PFSK-1 (cell line): ENCODE results near the gene SMARCA5.

Experiments used
- POLR2AphosphoS5 ChIP-seq: IDR thresholded peaks from 2 replicates; pipeline ENCODE4 v1.6.1; 2012; ENCODE audit warnings: low read depth, mild to moderate bottlenecking, control low read depth, low read length, moderate library complexity
- SIN3A ChIP-seq: IDR thresholded peaks from 2 replicates; pipeline ENCODE4 v1.6.1; 2012; ENCODE audit warnings: mild to moderate bottlenecking, low read length, moderate library complexity, borderline replicate concordance; ENCODE audit not compliant: insufficient read depth
- TAF1 ChIP-seq: IDR thresholded peaks from 2 replicates; pipeline ENCODE4 v1.6.1; 2012; ENCODE audit warnings: low read length, control low read depth, borderline replicate concordance; ENCODE audit not compliant: insufficient read depth

- TF ChIP-seq TAF1 (no peak), POLR2AphosphoS5 (no peak), SIN3A (no peak)
Measured at GRCh38 chr4:143581331-143581946, 67.9 kb downstream of the SMARCA5 start.
